Loucy (cell line): ENCODE measurements around the gene ARGFX.
"Not testable (repeated sequence)": the region's sequence is repeated elsewhere in the genome, so short reads cannot be mapped to it uniquely, and the experiment has no call there.

ENCODE experiments used
- H2AFZ ChIP-seq: fragments of 200-600 bp; sonication (generic); 2 replicates; pipeline ENCODE4 v1.6.0; 2016; ENCODE audit warnings: antibody characterized with exemption, mild to moderate bottlenecking, low read length, moderate library complexity
- H3F3A ChIP-seq: fragments of 200-600 bp; 2 replicates; pipeline ENCODE4 v1.6.0; 2016; ENCODE audit warnings: antibody characterized with exemption, low read depth, mild to moderate bottlenecking
- H3K27me3 ChIP-seq: fragments of 200-600 bp; sonication (generic); 2 replicates; pipeline ENCODE4 v1.6.1; 2014; ENCODE audit warnings: low read length, mild to moderate bottlenecking; ENCODE audit not compliant: insufficient read depth, poor library complexity, severe bottlenecking
- H3K36me3 ChIP-seq: fragments of 200-600 bp; sonication (generic); 2 replicates; pipeline ENCODE4 v1.6.1; 2016; ENCODE audit warnings: low read length; ENCODE audit not compliant: insufficient read depth
- H3K4me1 ChIP-seq: fragments of 200-600 bp; sonication (generic); 2 replicates; pipeline ENCODE4 v1.5.1; 2014; ENCODE audit warnings: low read length, mild to moderate bottlenecking; ENCODE audit not compliant: insufficient read depth, poor library complexity, severe bottlenecking
- H3K4me2 ChIP-seq: fragments of 200-600 bp; sonication (generic); 2 replicates; pipeline ENCODE4 v1.6.0; 2014; ENCODE audit warnings: antibody characterized with exemption, low read length, low read depth, mild to moderate bottlenecking; ENCODE audit not compliant: poor library complexity, severe bottlenecking
- H3K4me3 ChIP-seq: fragments of 200-600 bp; sonication (generic); 2 replicates; pipeline ENCODE4 v1.5.1; 2014; ENCODE audit warnings: low read length, mild to moderate bottlenecking, mixed read lengths; ENCODE audit not compliant: poor library complexity, severe bottlenecking
- H3K79me2 ChIP-seq: fragments of 200-600 bp; sonication (generic); 2 replicates; pipeline ENCODE4 v1.6.1; 2014; ENCODE audit warnings: low read length; ENCODE audit not compliant: insufficient read depth
- H3K9ac ChIP-seq: fragments of 200-600 bp; sonication (generic); 2 replicates; pipeline ENCODE4 v1.6.0; 2014; ENCODE audit warnings: mild to moderate bottlenecking, low read depth, low read length, moderate library complexity; ENCODE audit not compliant: poor library complexity, severe bottlenecking
- H3K9me2 ChIP-seq: fragments of 200-600 bp; sonication (generic); replicated peaks from 2 replicates; pipeline ENCODE4 v1.6.1; 2016; ENCODE audit warnings: low read depth, low read length, mixed read lengths
- H3K9me3 ChIP-seq: fragments of 200-600 bp; sonication (generic); 2 replicates; pipeline ENCODE4 v1.6.1; 2014; ENCODE audit warnings: mild to moderate bottlenecking, antibody characterized with exemption, low read length, low read depth; ENCODE audit not compliant: insufficient read depth
- H4K20me1 ChIP-seq: fragments of 200-600 bp; sonication (generic); 2 replicates; pipeline ENCODE4 v1.6.0; 2014; ENCODE audit warnings: antibody characterized with exemption, low read length, mild to moderate bottlenecking; ENCODE audit not compliant: insufficient read depth, poor library complexity, severe bottlenecking
- CTCF ChIP-seq: fragments of 200-600 bp; sonication (generic); conservative IDR thresholded peaks from 2 replicates; pipeline ENCODE4 v1.5.1; 2014; ENCODE audit warnings: mild to moderate bottlenecking, antibody characterized with exemption, low read length
- EZH2phosphoT487 ChIP-seq: fragments of 200-600 bp; IDR thresholded peaks from 2 replicates; pipeline ENCODE4 v1.6.1; 2018; ENCODE audit warnings: antibody characterized with exemption, mild to moderate bottlenecking, moderate library complexity, borderline replicate concordance

Gene ARGFX

GRCh38 chr3:121595765-121596406 lies 28.1 kb downstream of the ARGFX start:
- Histone ChIP-seq H3K4me1 (no peaks in the 10 kb centered on the region), H2AFZ (no peak overlapping the region), H3K9me3 (no peaks in the 10 kb centered on the region), H3F3A (no peaks in the 10 kb centered on the region), H3K4me2 (no peak overlapping the region), H3K9ac (no peak overlapping the region), H3K9me2 (no peaks in the 10 kb centered on the region), H3K27me3 (no peaks in the 10 kb centered on the region), H3K79me2 (no peaks in the 10 kb centered on the region), H3K36me3 (no peaks in the 10 kb centered on the region), H3K4me3 (no peak overlapping the region), H4K20me1 (no peaks in the 10 kb centered on the region)
- no peak for TF ChIP-seq EZH2phosphoT487

GRCh38 chr3:121598564-121598963 lies 30.8 kb downstream of the ARGFX start:
- no peaks in the 10 kb centered on the region for H3K79me2 ChIP-seq
- no peaks in the 10 kb centered on the region for H3K4me1 ChIP-seq
- TF ChIP-seq CTCF = no peak
- TF ChIP-seq EZH2phosphoT487 = no peak
- H4K20me1 ChIP-seq = no peaks in the 10 kb centered on the region
- H3K4me2 ChIP-seq = no peak overlapping the region
- H3K9me3 ChIP-seq = no peaks in the 10 kb centered on the region
- H3K9ac ChIP-seq = no peak overlapping the region
- H3K9me2 ChIP-seq = no peaks in the 10 kb centered on the region
- no peaks in the 10 kb centered on the region for H3K27me3 ChIP-seq
- H3K4me3 ChIP-seq = no peak overlapping the region
- no peak overlapping the region for H2AFZ ChIP-seq
- H3K36me3 ChIP-seq = no peaks in the 10 kb centered on the region
- H3F3A ChIP-seq = no peaks in the 10 kb centered on the region

GRCh38 chr3:121599900-121600299 lies 32.2 kb downstream of the ARGFX start:
- H3K9me3 ChIP-seq, H3K9me2 ChIP-seq, H3K9ac ChIP-seq, H3K27me3 ChIP-seq, H3F3A ChIP-seq, H3K4me3 ChIP-seq, H3K36me3 ChIP-seq, H4K20me1 ChIP-seq, H3K4me2 ChIP-seq, H3K79me2 ChIP-seq, H2AFZ ChIP-seq, H3K4me1 ChIP-seq: not testable (repeated sequence)

GRCh38 chr3:121601212-121601812 lies 33.6 kb downstream of the ARGFX start:
- Histone ChIP-seq H3K4me2 (no peak overlapping the region), H3K9ac (no peak overlapping the region), H3K4me3 (no peak overlapping the region), H2AFZ (no peak overlapping the region), H3F3A (no peaks in the 10 kb centered on the region), H3K9me2 (no peaks in the 10 kb centered on the region), H3K36me3 (no peaks in the 10 kb centered on the region), H3K4me1 (no peaks in the 10 kb centered on the region), H4K20me1 (no peaks in the 10 kb centered on the region), H3K27me3 (no peaks in the 10 kb centered on the region), H3K79me2 (no peaks in the 10 kb centered on the region), H3K9me3 (no peaks in the 10 kb centered on the region)
- TF ChIP-seq EZH2phosphoT487 (no peak), CTCF (no peak)
